T-helper 17 cell (primary cell): Measurements from ENCODE around the gene ACSM3. TPM values are rescaled to one million over a fixed set of nuclear protein-coding genes. Genes with fewer than 3 reads are reported as not detected.

Experiments used
- ATAC-seq: fragments of 150-1000 bp; cut with Tn5 transposase; 2 replicates; pipeline ENCODE4 v1.10.0; 2021; ENCODE audit warnings: mild to moderate bottlenecking, moderate library complexity
- DNase-seq, 3 donors: peaks; one replicate each; pipeline versions ENCODE4 v3.0.0 to v3.0.0-alpha.2; 2020 to 2021
- H3K9me3 ChIP-seq: one replicate; pipeline ENCODE4 v1.7.0; 2013; ENCODE audit warnings: low read length, mild to moderate bottlenecking; ENCODE audit not compliant: control insufficient read depth, poor library complexity, severe bottlenecking
- H3K27ac Mint-ChIP-seq: one replicate; pipeline ENCODE4 v1.8.0; 2022; ENCODE audit warnings: mild to moderate bottlenecking, moderate library complexity, mixed read lengths
- H3K27me3 Mint-ChIP-seq: one replicate; pipeline ENCODE4 v1.8.0; 2022; ENCODE audit warnings: mixed read lengths
- H3K36me3 Mint-ChIP-seq: one replicate; pipeline ENCODE4 v1.8.0; 2022; ENCODE audit warnings: low read depth, mixed read lengths
- H3K4me1 Mint-ChIP-seq: one replicate; pipeline ENCODE4 v1.8.0; 2022; ENCODE audit warnings: mild to moderate bottlenecking, mixed read lengths
- H3K4me3 Mint-ChIP-seq: one replicate; pipeline ENCODE4 v1.8.0; 2022; ENCODE audit warnings: mild to moderate bottlenecking, moderate library complexity, mixed read lengths
- total RNA-seq, 4 donors: library from RNA in 2 of 4; stranded (reverse) in 2 of 4; gene quantifications; one replicate each; pipeline ENCODE4 v1.2.3 and lab custom pipeline; 2022 to 2026

The ACSM3 gene
- total RNA-seq, 2 donors from 2014 or later: 5.1 to 6.6 TPM

DNA sequence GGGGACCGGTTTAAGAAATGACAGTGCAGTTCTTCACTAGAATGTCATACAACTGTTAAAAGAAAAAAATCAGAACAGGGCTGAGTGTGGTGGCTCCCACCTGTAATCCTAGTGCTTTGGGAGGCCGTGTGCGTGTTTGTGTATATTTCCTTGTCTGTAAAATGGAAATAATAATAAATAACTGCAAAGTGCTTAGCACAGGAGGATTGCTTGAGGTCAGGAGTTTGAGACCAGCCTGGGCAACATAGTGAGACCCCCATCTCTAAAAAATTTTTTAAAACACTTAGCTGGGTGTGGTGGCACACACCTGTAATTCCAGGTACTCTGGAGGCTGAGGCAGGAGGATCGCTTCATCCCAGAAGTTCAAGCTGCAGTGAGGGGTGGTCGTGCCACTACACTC, 2.5 kb downstream of the ACSM3 start:
- H3K27me3 Mint-ChIP-seq: no peaks in the 10 kb centered on the region
- H3K36me3 Mint-ChIP-seq: no peaks in the 10 kb centered on the region
- H3K27ac Mint-ChIP-seq: no peak overlapping the region
- H3K4me3 Mint-ChIP-seq: no peak overlapping the region
- ATAC-seq: no peak
- DNase-seq: no peak
- H3K4me1 Mint-ChIP-seq: peaks cover 20% of the 10 kb centered on the region
- no peaks in the 10 kb centered on the region for H3K9me3 ChIP-seq

DNA sequence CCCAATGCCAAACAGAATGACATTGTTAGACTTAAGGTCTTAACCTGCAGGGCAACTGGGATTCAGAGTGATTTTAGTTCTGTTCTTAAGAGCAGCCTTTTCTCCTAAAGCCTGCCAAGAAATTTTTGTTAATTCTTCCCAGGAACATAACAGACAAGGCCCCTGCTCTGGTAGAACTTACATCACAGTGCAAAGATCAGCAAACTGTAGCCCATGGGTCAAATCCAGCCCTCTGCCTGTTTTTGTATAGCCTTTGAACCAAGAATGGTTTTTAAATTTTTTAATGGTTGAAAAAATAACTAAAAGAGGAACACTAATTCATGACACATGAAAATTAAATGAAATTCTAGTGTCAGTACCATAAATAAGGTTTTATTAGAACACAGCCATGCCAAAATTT, 3.8 kb downstream of the ACSM3 start:
- Mint-ChIP-seq H3K27me3 (no peaks in the 10 kb centered on the region), H3K27ac (no peak overlapping the region), H3K36me3 (peaks cover 2% of the 10 kb centered on the region), H3K4me1 (peaks cover 22% of the 10 kb centered on the region), H3K4me3 (no peak overlapping the region)
- ATAC-seq (no peak), DNase-seq (no peak)
- no peaks in the 10 kb centered on the region for H3K9me3 ChIP-seq

DNA sequence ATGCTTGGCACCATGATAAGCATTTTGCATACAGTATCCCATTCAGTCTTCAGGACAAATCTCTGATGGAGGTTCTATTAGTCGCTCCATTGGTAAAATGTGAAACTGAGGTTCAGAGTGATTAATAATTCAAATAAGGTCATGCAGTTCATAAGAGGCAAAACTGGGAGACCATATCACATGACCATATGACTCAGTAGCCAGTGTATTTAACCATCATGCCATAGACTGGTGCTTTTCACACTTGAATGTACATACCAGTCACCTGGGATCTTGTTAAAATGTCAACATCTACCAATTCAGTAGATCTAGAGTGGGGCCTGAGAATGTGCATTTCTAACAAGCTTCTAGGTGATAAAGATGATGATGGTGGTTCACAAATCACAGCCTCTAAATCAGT, 4.3 kb downstream of the ACSM3 start:
- Mint-ChIP-seq H3K27ac (no peak overlapping the region), H3K36me3 (peaks cover 2% of the 10 kb centered on the region), H3K4me3 (no peak overlapping the region), H3K27me3 (no peaks in the 10 kb centered on the region), H3K4me1 (peaks cover 20% of the 10 kb centered on the region)
- no peak for ATAC-seq
- H3K9me3 ChIP-seq: no peaks in the 10 kb centered on the region
- DNase-seq: no peak

DNA sequence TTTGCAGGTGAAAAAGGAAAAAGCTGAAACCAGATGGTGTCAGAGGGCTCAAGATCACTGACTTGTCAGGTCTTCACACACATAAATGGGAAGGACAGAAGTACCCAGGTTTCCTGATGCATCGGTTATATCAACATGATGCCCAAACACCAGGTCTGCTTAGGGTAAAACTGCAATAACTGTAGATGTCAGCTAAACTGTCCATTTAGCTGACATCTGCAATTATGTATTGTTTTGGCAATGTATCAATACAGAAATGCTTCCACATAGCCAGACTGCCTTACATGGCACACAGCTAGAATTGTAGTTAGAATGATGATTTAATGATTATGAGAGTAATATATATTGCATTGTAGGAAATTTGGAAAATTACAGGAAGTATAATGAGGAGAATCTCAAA, 5.0 kb downstream of the ACSM3 start:
- DNase-seq: no peak
- Mint-ChIP-seq H3K4me1 (peaks cover 17% of the 10 kb centered on the region), H3K36me3 (peaks cover 2% of the 10 kb centered on the region), H3K4me3 (no peak overlapping the region), H3K27me3 (no peaks in the 10 kb centered on the region), H3K27ac (no peak overlapping the region)
- no peaks in the 10 kb centered on the region for H3K9me3 ChIP-seq
- no peak for ATAC-seq

DNA sequence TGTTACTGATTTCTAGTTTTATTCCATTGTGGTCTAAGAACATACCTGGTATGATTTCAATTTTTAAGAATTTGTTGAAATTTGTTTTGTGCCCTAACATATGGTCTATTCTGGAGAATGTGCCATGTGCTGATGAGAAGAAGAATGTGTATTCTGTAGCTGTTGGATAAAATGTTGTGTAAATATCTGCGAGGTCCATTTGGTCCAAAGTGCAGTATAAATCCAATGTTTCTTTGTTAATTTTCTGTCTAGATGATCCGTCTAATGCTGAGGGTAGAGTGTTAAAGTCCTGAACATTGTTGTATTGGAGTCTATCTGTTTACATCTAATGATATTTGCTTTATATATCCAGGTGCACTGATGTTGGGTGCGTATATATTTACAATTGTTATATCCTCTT, 9.9 kb downstream of the ACSM3 start:
- Mint-ChIP-seq H3K27ac (no peak overlapping the region), H3K27me3 (no peaks in the 10 kb centered on the region), H3K36me3 (peaks cover 5% of the 10 kb centered on the region), H3K4me1 (peaks cover 10% of the 10 kb centered on the region), H3K4me3 (no peak overlapping the region)
- H3K9me3 ChIP-seq: no peaks in the 10 kb centered on the region
- no peak for ATAC-seq
- no peak for DNase-seq

DNA sequence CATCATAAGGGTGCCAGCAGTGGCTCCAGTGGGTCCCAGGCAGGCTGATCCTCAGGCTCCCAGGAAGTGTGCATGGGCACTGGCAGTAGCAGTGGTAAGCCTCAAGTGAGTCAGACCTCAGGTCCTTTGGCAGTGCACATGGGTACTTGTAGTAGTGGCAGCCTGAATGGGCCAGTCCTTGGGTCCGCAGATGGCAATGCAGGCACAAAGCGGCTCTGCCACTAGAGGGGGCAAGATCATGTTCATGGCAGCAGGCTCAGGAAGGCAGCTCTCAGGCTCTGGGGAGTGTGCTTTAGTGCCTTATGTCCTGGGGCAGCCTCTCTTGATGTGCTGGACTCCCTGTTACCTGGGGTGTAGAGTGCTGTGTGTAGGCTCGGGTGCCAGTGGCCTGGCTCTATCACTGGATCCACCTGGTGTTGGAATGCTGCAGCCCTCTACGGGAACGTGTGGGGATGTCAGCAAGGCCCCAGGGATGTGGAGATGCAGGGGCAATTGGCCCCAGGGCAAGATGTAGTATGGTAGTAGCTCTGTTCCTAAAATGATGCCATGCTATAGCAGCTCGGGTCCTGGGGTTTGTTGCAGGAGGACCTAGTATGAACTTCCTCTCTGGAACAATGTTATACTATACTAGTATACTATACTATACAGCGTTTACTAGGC, 11.0 kb downstream of the ACSM3 start:
- H3K4me1 Mint-ChIP-seq: peaks cover 10% of the 10 kb centered on the region
- ATAC-seq (peak; percentile 59), DNase-seq (peak; percentile 13 to 33 (median 17))
- H3K36me3 Mint-ChIP-seq: peaks cover 5% of the 10 kb centered on the region
- no peak overlapping the region for H3K4me3 Mint-ChIP-seq
- no peaks in the 10 kb centered on the region for H3K27me3 Mint-ChIP-seq
- no peak overlapping the region for H3K27ac Mint-ChIP-seq
- no peaks in the 10 kb centered on the region for H3K9me3 ChIP-seq

DNA sequence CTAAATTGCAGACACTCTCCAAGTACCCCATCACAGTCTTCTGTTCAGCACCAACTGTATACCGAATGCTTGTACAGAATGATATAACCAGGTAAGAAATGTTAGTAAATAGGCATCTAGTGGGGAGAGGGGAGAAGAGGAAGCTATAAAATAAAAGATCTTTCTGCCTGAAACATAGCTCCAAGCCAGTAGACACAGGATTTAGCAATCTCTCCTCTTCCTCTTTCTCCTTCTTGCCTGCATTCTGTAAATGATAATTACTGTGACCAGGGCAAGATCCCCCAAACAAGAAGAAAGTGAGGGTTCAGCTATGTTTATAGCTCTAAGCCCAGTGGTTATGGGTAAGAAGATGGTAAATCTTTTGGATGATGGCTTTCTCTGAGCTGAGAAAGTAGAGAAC, 17.9 kb downstream of the ACSM3 start:
- H3K4me3 Mint-ChIP-seq: no peak overlapping the region
- H3K36me3 Mint-ChIP-seq: peaks cover 3% of the 10 kb centered on the region
- no peak for DNase-seq
- no peak overlapping the region for H3K27ac Mint-ChIP-seq
- no peaks in the 10 kb centered on the region for H3K4me1 Mint-ChIP-seq
- no peaks in the 10 kb centered on the region for H3K27me3 Mint-ChIP-seq
- no peak for ATAC-seq
- H3K9me3 ChIP-seq: no peaks in the 10 kb centered on the region

DNA sequence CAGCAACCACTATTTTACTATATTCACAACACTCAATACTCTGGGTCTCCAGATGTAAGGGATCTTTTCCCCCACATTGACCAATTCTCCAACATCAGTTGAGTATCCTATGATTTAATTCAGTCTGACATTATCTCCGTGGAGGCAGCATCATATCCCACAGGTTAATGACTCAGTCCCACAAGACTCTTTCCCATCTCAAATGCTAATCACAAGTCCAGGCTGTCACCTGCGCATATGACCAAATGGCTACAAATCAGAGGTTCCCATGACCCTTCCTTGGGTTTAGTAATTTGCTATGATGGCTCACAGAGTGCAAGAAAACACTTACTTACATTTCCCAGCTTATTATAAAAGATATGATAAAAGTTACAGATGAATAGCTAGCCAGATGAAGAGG, 18.7 kb downstream of the ACSM3 start:
- ATAC-seq (no peak), DNase-seq (no peak)
- Mint-ChIP-seq H3K4me1 (no peaks in the 10 kb centered on the region), H3K27me3 (no peaks in the 10 kb centered on the region), H3K36me3 (peaks cover 2% of the 10 kb centered on the region), H3K27ac (no peak overlapping the region), H3K4me3 (no peak overlapping the region)
- no peaks in the 10 kb centered on the region for H3K9me3 ChIP-seq

DNA sequence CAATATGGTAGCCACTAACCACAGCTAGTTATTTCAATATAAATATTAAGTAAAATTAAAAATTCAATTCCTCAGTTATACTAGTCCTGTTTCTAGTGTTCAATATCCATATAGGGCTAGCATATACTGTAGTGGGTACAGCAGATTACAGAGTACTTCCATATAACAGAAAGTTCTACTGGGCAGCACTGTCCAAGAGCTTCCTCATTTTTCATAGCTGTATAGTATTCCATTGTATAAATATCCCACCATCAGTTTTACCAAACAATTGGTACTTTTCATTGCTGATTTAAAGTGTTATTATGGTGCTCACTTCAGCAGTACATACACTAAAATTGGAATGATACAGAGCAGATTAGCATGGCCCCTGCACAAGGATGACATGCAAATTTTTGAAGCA, 20.4 kb downstream of the ACSM3 start:
- Mint-ChIP-seq H3K4me3 (no peak overlapping the region), H3K27ac (no peak overlapping the region), H3K36me3 (no peaks in the 10 kb centered on the region), H3K4me1 (no peaks in the 10 kb centered on the region), H3K27me3 (no peaks in the 10 kb centered on the region)
- ATAC-seq (no peak), DNase-seq (no peak)
- H3K9me3 ChIP-seq: no peaks in the 10 kb centered on the region

DNA sequence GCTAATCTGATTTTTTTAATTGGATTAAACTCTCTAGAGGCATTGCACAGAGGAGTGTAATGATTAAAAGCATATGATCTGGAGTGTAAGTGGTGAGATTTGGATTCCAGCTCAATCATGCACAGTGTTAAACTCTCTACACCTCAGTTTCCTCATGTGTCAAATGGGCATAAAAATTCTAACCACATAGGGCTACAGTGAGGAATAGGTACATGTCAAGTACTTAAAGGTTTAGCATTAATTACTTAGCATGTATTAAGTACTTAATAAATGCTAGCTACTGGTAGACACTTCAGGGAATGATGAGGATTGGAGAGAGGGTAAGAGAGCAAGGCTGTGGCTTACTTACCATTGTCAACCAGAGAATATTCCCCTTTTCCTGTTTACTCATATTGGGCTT, 25.3 kb downstream of the ACSM3 start:
- H3K4me3 Mint-ChIP-seq: no peak overlapping the region
- no peaks in the 10 kb centered on the region for H3K9me3 ChIP-seq
- H3K27me3 Mint-ChIP-seq: no peaks in the 10 kb centered on the region
- no peak for DNase-seq
- no peak overlapping the region for H3K27ac Mint-ChIP-seq
- no peaks in the 10 kb centered on the region for H3K4me1 Mint-ChIP-seq
- H3K36me3 Mint-ChIP-seq: no peaks in the 10 kb centered on the region
- ATAC-seq: no peak

DNA sequence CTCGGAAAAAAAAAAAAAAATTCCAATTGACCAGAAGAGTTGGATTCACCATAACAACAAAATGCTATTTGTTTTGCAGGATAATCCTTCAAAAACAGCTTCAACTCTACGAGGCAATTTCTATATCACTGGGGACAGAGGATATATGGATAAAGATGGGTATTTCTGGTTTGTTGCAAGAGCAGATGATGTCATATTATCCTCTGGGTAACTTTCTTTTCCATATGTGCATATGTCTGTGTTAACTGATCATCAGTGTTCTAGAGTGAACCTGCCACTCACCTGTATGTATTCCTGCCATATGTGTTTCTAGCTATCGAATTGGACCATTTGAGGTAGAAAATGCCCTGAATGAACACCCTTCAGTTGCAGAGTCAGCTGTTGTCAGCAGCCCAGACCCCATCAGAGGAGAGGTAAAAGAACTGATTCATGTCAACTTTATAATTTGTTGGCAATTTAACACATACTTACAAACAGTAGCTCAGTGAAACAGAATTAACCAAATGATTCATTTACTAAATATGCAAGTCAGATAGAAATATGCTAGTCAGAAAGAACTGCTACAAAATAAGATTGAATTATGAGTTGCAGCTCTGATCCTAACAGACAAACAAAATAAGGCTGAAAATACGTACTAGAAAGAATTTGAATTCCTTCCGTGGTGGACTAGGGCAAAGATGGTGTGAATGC, 28.3 kb downstream of the ACSM3 start:
- no peaks in the 10 kb centered on the region for H3K36me3 Mint-ChIP-seq
- ATAC-seq: no peak
- H3K27ac Mint-ChIP-seq: no peak overlapping the region
- no peak overlapping the region for H3K4me3 Mint-ChIP-seq
- no peaks in the 10 kb centered on the region for H3K27me3 Mint-ChIP-seq
- DNase-seq: no peak
- no peaks in the 10 kb centered on the region for H3K4me1 Mint-ChIP-seq
- no peaks in the 10 kb centered on the region for H3K9me3 ChIP-seq

DNA sequence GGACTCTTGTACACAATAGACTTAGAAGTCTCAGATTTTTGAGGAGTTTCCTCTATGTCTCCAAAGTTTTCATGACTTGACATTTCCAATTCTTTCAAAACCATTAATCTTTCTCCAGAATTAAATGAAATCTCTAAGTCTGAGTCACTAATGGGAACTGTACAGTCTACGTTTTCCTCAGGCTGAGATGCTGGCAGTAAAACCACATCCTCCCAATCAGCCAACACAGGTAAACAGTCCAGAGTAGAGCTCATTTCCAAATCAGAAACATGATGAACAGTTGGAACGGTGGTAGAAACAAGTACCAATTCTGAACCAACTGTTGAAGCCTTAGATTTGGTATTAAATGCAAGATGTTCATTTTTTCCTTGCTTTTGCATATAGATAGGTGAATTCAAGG, 34.5 kb downstream of the ACSM3 start:
- H3K27me3 Mint-ChIP-seq: no peaks in the 10 kb centered on the region
- H3K27ac Mint-ChIP-seq: peak overlapping the region; percentile 67
- ATAC-seq (peak; percentile 44), DNase-seq (no peak)
- H3K36me3 Mint-ChIP-seq: no peaks in the 10 kb centered on the region
- no peak overlapping the region for H3K4me3 Mint-ChIP-seq
- peaks cover 10% of the 10 kb centered on the region for H3K4me1 Mint-ChIP-seq
- H3K9me3 ChIP-seq: no peaks in the 10 kb centered on the region

DNA sequence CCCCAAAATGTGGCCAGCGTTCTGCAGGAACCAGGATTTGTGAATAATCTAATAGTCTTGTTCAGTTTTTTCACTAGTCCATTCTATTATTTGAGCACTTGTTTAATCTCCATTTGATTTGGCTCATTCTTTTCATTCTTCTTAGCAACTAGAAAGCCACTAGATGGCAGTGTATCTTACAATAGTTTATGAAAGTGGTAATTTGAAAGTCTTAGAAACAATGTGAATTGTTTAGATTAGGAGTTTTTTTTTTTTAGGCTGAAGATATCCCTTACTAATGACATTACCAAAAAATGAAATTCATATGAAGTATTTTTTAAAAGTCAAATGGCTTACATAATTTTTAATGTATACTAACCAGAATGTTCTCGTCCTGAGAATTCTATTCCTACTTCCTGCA, 35.8 kb downstream of the ACSM3 start:
- ATAC-seq (peak; percentile 32), DNase-seq (no peak)
- Mint-ChIP-seq H3K27me3 (no peaks in the 10 kb centered on the region), H3K4me3 (no peak overlapping the region), H3K36me3 (no peaks in the 10 kb centered on the region), H3K27ac (no peak overlapping the region), H3K4me1 (peaks cover 10% of the 10 kb centered on the region)
- no peaks in the 10 kb centered on the region for H3K9me3 ChIP-seq

DNA sequence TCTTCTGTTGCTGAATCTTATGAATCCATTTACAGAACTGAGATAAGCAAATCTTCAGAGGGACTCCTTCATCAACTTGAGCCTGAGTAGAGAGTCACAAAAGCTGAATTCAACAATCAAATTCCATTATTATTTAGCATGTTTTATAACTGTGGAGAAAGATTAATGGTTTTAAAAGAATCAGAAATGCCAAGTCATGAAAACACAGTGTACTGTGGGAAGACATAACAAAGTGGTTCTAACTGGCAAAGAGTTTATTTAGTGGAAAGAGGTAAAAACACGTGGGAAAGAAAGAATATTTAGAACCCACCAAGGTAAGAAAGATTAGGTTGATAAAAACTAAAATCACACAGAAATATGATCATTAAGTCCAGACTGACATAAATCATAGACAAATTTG, 37.5 kb downstream of the ACSM3 start:
- H3K27ac Mint-ChIP-seq: no peak overlapping the region

More for the DNA sequence above, 37.5 kb downstream of the ACSM3 start:
- Mint-ChIP-seq H3K4me1 (peaks cover 12% of the 10 kb centered on the region), H3K4me3 (no peak overlapping the region), H3K27me3 (no peaks in the 10 kb centered on the region), H3K36me3 (no peaks in the 10 kb centered on the region)
- no peak for ATAC-seq
- H3K9me3 ChIP-seq: no peaks in the 10 kb centered on the region
- DNase-seq: no peak
